ENCODE measurements around the gene AXL. TPM values are rescaled to one million over a fixed set of nuclear protein-coding genes. Genes with fewer than 3 reads are reported as not detected.
"Not testable (repeated sequence)": the region's sequence is repeated elsewhere in the genome, so short reads cannot be mapped to it uniquely, and the experiment has no call there.

AXL gene
- total and polyA plus RNA-seq, 2 of the 13 experiments (the other 11 are each of a cell fraction or from before 2014, with no cell fraction given): 0.71 to 5.9 TPM

- no peaks in the 10 kb centered on the region for H3K79me2 ChIP-seq (ENCODE audit: insufficient read depth, low read length)
- H3K27me3 ChIP-seq (ENCODE audit: control insufficient read depth in 1 of 2, insufficient read depth in 2 of 2, low read length in 2 of 2): no peaks in the 10 kb centered on the region; a peak in 1 of 5 replicates
- TF ChIP-seq RBM22 (optimal IDR thresholded peaks at IDR 0.05; ENCODE audit: low read length): no peak
- intact Hi-C loops (cut with micrococcal nuclease; ENCODE audit: unreplicated experiment): no loop called here
- DNase-seq (ENCODE audit: low spot score) (no peak), ATAC-seq (no peak), FAIRE-seq (no peak)
- H3K36me3 ChIP-seq (replicated peaks in 1 of 2; ENCODE audit: control insufficient read depth in 1 of 2, insufficient read depth in 2 of 2, low read length in 2 of 2): no peaks in the 10 kb centered on the region
- WGBS (ENCODE audit: low lambda C conversion rate): 89% methylated on average over 3 of the region's 3 CpGs
- in situ Hi-C loops (cut with HindIII; ENCODE audit: extremely low pct_ligation_motif_present, low pct_unique_long_range_greater_than_20kb): loop anchor here (5.0 kb wide), 1 partner anchor 34 kb away; the partner anchor contains the start of gene HNRNPUL1
- CTCF ChIA-PET (ENCODE audit: low intra/inter-chr PET ratio, low total read pairs): no interaction called here
- no peaks in the 10 kb centered on the region for H4K20me1 ChIP-seq (ENCODE audit: insufficient read depth, low read length)
- BruUV-seq (replicated peaks): no TSS peak
- H3K4me1 ChIP-seq (ENCODE audit: insufficient read depth, low read length): peaks cover 51% of the 10 kb centered on the region
- H3K27ac ChIP-seq (ENCODE audit: extremely low read length, insufficient read depth, low read length): no peak overlapping the region
- H3K9ac ChIP-seq (ENCODE audit: insufficient read depth, low read depth, low read length): no peak overlapping the region
- no peak overlapping the region for H3K4me3 ChIP-seq (replicated peaks in 1 of 3; ENCODE audit: insufficient read depth in 1 of 3, low read depth in 2 of 3, low read length in 3 of 3)
- H2AFZ ChIP-seq (ENCODE audit: low read length): no peak overlapping the region
- POLR2A ChIA-PET: interaction anchor here (1.5 to 1.8 kb wide), 2 partner anchors 10 to 35 kb away, joined by 4 to 9 read pairs; partner anchors contain the start of genes AXL and HNRNPUL1
- no peaks in the 10 kb centered on the region for H3K9me3 ChIP-seq (ENCODE audit: low read length)
- no peak overlapping the region for H3K4me2 ChIP-seq (ENCODE audit: low read depth, low read length)
Measured at GRCh38 chr19:41228486-41228885, 9.5 kb downstream of the AXL start.

DNA sequence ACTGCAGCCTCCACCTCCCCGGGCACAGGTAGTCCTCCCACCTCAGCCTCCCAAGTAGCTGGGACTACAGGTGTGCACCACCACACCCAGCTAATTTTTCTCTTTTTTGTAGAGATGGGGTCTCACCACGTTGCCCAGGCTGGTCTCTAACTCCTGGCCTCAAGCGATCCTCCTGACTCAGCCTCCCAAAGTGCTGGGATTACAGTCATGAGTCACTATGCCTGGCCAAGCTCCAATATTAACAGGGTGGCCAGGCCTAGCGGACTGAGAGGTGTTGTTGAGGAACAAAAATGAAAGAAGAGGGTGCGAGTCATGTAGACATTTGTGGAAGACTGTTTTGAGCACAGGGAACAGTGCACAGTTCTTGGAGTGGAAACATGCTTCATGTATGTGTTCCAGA lies 10.3 kb downstream of the AXL start:
- H3K79me2 ChIP-seq (ENCODE audit: insufficient read depth, low read length); FAIRE-seq; H3K27me3 ChIP-seq (ENCODE audit: control insufficient read depth in 1 of 2, insufficient read depth in 2 of 2, low read length in 2 of 2); CTCF ChIA-PET (ENCODE audit: low intra/inter-chr PET ratio, low total read pairs); H3K9ac ChIP-seq (ENCODE audit: insufficient read depth, low read depth, low read length); H4K20me1 ChIP-seq (ENCODE audit: insufficient read depth, low read length); ATAC-seq; DNase-seq (ENCODE audit: low spot score); H3K36me3 ChIP-seq (replicated peaks in 1 of 2; ENCODE audit: control insufficient read depth in 1 of 2, insufficient read depth in 2 of 2, low read length in 2 of 2); intact Hi-C loops (cut with micrococcal nuclease; ENCODE audit: unreplicated experiment); H3K9me3 ChIP-seq (ENCODE audit: low read length); H3K4me2 ChIP-seq (ENCODE audit: low read depth, low read length); H3K4me3 ChIP-seq (replicated peaks in 1 of 3; ENCODE audit: insufficient read depth in 1 of 3, low read depth in 2 of 3, low read length in 3 of 3); H3K27ac ChIP-seq (ENCODE audit: extremely low read length, insufficient read depth, low read length); H2AFZ ChIP-seq (ENCODE audit: low read length); BruUV-seq (replicated peaks): not testable (repeated sequence)
- in situ Hi-C loops (cut with HindIII; ENCODE audit: extremely low pct_ligation_motif_present, low pct_unique_long_range_greater_than_20kb): loop anchor here (5.0 kb wide), 1 partner anchor 33 kb away; the partner anchor contains the start of gene HNRNPUL1
- TF ChIP-seq FOSL2 (CRISPR knock-in tag; IDR thresholded peaks at IDR 0.05): peak; percentile 60
- TF ChIP-seq, protein P1, sequence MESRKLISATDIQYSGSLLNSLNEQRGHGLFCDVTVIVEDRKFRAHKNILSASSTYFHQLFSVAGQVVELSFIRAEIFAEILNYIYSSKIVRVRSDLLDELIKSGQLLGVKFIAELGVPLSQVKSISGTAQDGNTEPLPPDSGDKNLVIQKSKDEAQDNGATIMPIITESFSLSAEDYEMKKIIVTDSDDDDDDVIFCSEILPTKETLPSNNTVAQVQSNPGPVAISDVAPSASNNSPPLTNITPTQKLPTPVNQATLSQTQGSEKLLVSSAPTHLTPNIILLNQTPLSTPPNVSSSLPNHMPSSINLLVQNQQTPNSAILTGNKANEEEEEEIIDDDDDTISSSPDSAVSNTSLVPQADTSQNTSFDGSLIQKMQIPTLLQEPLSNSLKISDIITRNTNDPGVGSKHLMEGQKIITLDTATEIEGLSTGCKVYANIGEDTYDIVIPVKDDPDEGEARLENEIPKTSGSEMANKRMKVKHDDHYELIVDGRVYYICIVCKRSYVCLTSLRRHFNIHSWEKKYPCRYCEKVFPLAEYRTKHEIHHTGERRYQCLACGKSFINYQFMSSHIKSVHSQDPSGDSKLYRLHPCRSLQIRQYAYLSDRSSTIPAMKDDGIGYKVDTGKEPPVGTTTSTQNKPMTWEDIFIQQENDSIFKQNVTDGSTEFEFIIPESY (CRISPR knock-in tag; IDR thresholded peaks at IDR 0.05): peak; percentile 56; the same call in 1 of the 2 replicates
- TF ChIP-seq, protein P2, sequence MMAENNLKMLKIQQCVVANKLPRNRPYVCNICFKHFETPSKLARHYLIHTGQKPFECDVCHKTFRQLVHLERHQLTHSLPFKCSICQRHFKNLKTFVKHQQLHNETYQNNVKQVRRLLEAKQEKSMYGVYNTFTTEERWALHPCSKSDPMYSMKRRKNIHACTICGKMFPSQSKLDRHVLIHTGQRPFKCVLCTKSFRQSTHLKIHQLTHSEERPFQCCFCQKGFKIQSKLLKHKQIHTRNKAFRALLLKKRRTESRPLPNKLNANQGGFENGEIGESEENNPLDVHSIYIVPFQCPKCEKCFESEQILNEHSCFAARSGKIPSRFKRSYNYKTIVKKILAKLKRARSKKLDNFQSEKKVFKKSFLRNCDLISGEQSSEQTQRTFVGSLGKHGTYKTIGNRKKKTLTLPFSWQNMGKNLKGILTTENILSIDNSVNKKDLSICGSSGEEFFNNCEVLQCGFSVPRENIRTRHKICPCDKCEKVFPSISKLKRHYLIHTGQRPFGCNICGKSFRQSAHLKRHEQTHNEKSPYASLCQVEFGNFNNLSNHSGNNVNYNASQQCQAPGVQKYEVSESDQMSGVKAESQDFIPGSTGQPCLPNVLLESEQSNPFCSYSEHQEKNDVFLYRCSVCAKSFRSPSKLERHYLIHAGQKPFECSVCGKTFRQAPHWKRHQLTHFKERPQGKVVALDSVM (CRISPR knock-in tag; IDR thresholded peaks at IDR 0.05): peak; percentile 91
- H3K4me1 ChIP-seq (ENCODE audit: insufficient read depth, low read length): peaks cover 43% of the 10 kb centered on the region
- POLR2A ChIA-PET: interaction anchor here (1.5 kb wide), 1 partner anchor 11 kb away, joined by 4 read pairs; the partner anchor contains the start of gene AXL
- 88% methylated on average over 5 of the region's 5 CpGs for WGBS (ENCODE audit: low lambda C conversion rate)

Measured in HepG2 (cell line).